ENCODE results near the gene SHC3. TPM values are rescaled to one million over a fixed set of nuclear protein-coding genes. Genes with fewer than 3 reads are reported as not detected.

Gene SHC3
- total RNA-seq, 1 donor from 2014 or later: 0.85 TPM

- H3K4me1 ChIP-seq: no peaks in the 10 kb centered on the region
- H3K27ac ChIP-seq: no peak overlapping the region
- TF ChIP-seq, protein P1, sequence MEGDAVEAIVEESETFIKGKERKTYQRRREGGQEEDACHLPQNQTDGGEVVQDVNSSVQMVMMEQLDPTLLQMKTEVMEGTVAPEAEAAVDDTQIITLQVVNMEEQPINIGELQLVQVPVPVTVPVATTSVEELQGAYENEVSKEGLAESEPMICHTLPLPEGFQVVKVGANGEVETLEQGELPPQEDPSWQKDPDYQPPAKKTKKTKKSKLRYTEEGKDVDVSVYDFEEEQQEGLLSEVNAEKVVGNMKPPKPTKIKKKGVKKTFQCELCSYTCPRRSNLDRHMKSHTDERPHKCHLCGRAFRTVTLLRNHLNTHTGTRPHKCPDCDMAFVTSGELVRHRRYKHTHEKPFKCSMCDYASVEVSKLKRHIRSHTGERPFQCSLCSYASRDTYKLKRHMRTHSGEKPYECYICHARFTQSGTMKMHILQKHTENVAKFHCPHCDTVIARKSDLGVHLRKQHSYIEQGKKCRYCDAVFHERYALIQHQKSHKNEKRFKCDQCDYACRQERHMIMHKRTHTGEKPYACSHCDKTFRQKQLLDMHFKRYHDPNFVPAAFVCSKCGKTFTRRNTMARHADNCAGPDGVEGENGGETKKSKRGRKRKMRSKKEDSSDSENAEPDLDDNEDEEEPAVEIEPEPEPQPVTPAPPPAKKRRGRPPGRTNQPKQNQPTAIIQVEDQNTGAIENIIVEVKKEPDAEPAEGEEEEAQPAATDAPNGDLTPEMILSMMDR (IDR thresholded peaks at IDR 0.05): no peak
- no peak for DNase-seq (ENCODE audit: low spot score in 2 of 2)
- intact Hi-C loops (cut with DNase I): no loop called here
- H3K4me3 ChIP-seq: no peak overlapping the region
- no peaks in the 10 kb centered on the region for H3K27me3 ChIP-seq
- H3K9me3 ChIP-seq: no peaks in the 10 kb centered on the region
- no peaks in the 10 kb centered on the region for H3K36me3 ChIP-seq
These were observed 81.4 kb downstream of the SHC3 start for GRCh38 chr9:89097219-89097618.

GRCh38 chr9:89096807-89097206 is 81.8 kb downstream of the SHC3 start:
- H3K4me1 ChIP-seq: no peaks in the 10 kb centered on the region
- TF ChIP-seq, protein P1 (IDR thresholded peaks at IDR 0.05): no peak
- intact Hi-C loops (cut with DNase I): no loop called here
- no peaks in the 10 kb centered on the region for H3K36me3 ChIP-seq
- H3K4me3 ChIP-seq: no peak overlapping the region
- no peaks in the 10 kb centered on the region for H3K27me3 ChIP-seq
- no peaks in the 10 kb centered on the region for H3K9me3 ChIP-seq
- DNase-seq (ENCODE audit: low spot score in 2 of 2): no peak
- no peak overlapping the region for H3K27ac ChIP-seq

GRCh38 chr9:89095761-89096528 is 82.7 kb downstream of the SHC3 start:
- intact Hi-C loops (cut with DNase I): no loop called here
- Histone ChIP-seq H3K27me3 (no peaks in the 10 kb centered on the region), H3K36me3 (no peaks in the 10 kb centered on the region), H3K9me3 (no peaks in the 10 kb centered on the region), H3K27ac (no peak overlapping the region), H3K4me3 (no peak overlapping the region), H3K4me1 (no peaks in the 10 kb centered on the region)
- DNase-seq (ENCODE audit: low spot score in 2 of 2): no peak
- TF ChIP-seq, protein P1 (IDR thresholded peaks at IDR 0.05): no peak

GRCh38 chr9:89093201-89093975 is 85.2 kb downstream of the SHC3 start:
- no peak for DNase-seq (ENCODE audit: low spot score in 2 of 2)
- no peak overlapping the region for H3K4me3 ChIP-seq
- no peaks in the 10 kb centered on the region for H3K9me3 ChIP-seq
- TF ChIP-seq, protein P1 (IDR thresholded peaks at IDR 0.05): no peak
- intact Hi-C loops (cut with DNase I): no loop called here
- no peaks in the 10 kb centered on the region for H3K36me3 ChIP-seq
- H3K27ac ChIP-seq: no peak overlapping the region
- H3K27me3 ChIP-seq: no peaks in the 10 kb centered on the region
- no peaks in the 10 kb centered on the region for H3K4me1 ChIP-seq

- intact Hi-C loops (cut with DNase I): no loop called here
- no peak overlapping the region for H3K27ac ChIP-seq
- no peak overlapping the region for H3K4me3 ChIP-seq
- no peaks in the 10 kb centered on the region for H3K9me3 ChIP-seq
- TF ChIP-seq, protein P1 (IDR thresholded peaks at IDR 0.05): no peak
- no peak for DNase-seq (ENCODE audit: low spot score in 2 of 2)
- no peaks in the 10 kb centered on the region for H3K4me1 ChIP-seq
- H3K36me3 ChIP-seq: no peaks in the 10 kb centered on the region
- no peaks in the 10 kb centered on the region for H3K27me3 ChIP-seq
These were observed 89.4 kb downstream of the SHC3 start for GRCh38 chr9:89089176-89089575.

All from ascending aorta (tissue), 2 donors.